Upper lobe of right lung (tissue), 1 donor: ENCODE measurements around the gene BCAS3. TPM values are rescaled to one million over a fixed set of nuclear protein-coding genes. Genes with fewer than 3 reads are reported as not detected.
A peak's percentile ranks its signal among the peaks of the same experiment; 100 is the strongest.

Experiments
- ATAC-seq: fragments of 200-7000 bp; cut with Tn5 transposase; one replicate; pipeline ENCODE4 v1.9.1; 2020; ENCODE audit warnings: mild to moderate bottlenecking, moderate library complexity
- DNase-seq: peaks from one replicate; pipeline ENCODE4 v3.0.0-alpha.2; 2020
- H3K27ac ChIP-seq: fragments of 200-600 bp; one replicate; pipeline ENCODE4 v1.8.0; 2022
- H3K27me3 ChIP-seq: fragments of 200-600 bp; one replicate; pipeline ENCODE4 v1.8.0; 2022; ENCODE audit warnings: mild to moderate bottlenecking
- H3K36me3 ChIP-seq: fragments of 200-600 bp; one replicate; pipeline ENCODE4 v1.8.0; 2022
- H3K4me1 ChIP-seq: fragments of 200-600 bp; one replicate; pipeline ENCODE4 v1.8.0; 2022
- H3K4me3 ChIP-seq: fragments of 200-600 bp; one replicate; pipeline ENCODE4 v1.8.0; 2022; ENCODE audit warnings: mild to moderate bottlenecking
- H3K9me3 ChIP-seq: fragments of 200-600 bp; one replicate; pipeline ENCODE4 v1.8.0; 2022
- intact Hi-C: fragments of 100-400 bp; cut with DNase I; formaldehyde crosslinking; loops from one replicate; pipeline ENCODE4 v1.11.0; 2022
- total RNA-seq: library from RNA; stranded (reverse); fragmentation: NEBNext Ultra II Directional; extraction: Animal tissue kit (Norgen Biotek cat#: 25700); gene quantifications from one replicate; pipeline ENCODE4 v1.2.1, GENCODE V29; 2021
- TF ChIP-seq, protein P1 (sequence below): fragments of 200-600 bp; IDR thresholded peaks from one replicate; pipeline ENCODE4 v1.8.0; 2022; ENCODE audit warnings: antibody characterized with exemption
- donor health status: DM: no; HTN: yes; CAD: no; lungs with severe emphysema.

BCAS3 gene
- total RNA-seq, 1 donor from 2014 or later: 23.5 TPM

DNA sequence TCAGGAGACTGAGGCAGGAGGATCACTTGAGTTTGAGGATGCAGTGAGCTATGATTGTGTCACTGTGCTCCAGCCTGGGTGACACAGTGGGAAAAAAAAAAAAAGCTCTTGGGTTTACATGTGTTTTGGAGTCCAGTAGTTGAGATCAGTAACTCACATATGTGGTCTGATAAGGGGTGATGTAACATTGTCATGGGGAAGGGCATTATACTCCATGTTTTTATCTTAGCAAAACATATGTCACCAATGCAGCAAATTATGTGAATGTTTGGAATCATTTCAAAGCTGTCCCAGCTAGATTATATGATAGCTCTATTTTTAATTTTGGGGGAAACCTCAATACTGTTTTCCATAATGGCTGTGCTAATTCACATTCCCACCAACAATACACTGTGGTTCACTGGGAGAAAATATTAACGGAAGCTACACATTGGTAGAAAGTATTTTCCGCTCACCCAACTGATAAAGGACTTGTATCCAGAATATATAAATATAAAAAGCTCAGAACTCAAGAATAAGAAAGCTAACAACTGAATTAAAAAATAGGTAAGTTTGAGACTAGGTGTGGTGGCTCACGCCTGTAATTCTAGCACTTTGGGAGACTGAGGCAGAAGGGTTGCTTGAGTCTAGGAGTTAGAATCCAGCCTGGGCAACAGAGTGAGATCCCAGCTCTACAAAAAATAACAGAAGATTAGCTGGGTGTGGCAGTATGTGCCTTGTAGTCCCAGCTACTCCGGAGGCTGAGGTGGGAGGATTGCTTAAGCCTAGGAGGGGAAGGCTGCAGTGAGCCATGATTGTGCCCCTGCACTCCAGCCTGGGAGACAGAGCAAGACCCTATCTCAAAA is 497.9 kb downstream of the BCAS3 start:
- TF ChIP-seq, protein P1, sequence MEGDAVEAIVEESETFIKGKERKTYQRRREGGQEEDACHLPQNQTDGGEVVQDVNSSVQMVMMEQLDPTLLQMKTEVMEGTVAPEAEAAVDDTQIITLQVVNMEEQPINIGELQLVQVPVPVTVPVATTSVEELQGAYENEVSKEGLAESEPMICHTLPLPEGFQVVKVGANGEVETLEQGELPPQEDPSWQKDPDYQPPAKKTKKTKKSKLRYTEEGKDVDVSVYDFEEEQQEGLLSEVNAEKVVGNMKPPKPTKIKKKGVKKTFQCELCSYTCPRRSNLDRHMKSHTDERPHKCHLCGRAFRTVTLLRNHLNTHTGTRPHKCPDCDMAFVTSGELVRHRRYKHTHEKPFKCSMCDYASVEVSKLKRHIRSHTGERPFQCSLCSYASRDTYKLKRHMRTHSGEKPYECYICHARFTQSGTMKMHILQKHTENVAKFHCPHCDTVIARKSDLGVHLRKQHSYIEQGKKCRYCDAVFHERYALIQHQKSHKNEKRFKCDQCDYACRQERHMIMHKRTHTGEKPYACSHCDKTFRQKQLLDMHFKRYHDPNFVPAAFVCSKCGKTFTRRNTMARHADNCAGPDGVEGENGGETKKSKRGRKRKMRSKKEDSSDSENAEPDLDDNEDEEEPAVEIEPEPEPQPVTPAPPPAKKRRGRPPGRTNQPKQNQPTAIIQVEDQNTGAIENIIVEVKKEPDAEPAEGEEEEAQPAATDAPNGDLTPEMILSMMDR: no peak
- Histone ChIP-seq H3K9me3 (no peaks in the 10 kb centered on the region), H3K27me3 (no peaks in the 10 kb centered on the region), H3K4me3 (no peak overlapping the region), H3K36me3 (no peaks in the 10 kb centered on the region), H3K27ac (no peak overlapping the region), H3K4me1 (no peaks in the 10 kb centered on the region)
- no peak for DNase-seq
- intact Hi-C loops: no loop called here
- ATAC-seq: no peak

DNA sequence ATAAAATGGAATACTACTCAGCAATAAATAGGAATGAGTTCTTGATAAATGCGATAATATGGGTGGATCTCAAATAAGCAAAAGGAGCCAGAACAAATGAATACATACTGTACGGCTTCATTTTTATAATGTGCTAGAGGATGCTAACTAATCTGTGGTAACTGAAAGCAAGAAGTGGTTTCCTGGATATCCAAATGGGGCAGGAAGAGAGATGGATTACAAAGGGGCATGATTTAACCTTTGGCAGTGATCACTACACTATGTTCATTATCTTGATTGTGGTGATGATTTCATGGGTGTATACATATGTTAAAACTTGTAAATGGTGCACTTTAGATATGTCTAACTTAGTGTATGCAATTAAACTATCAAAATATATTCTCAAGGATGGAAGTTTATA is 499.7 kb downstream of the BCAS3 start:
- no peak overlapping the region for H3K27ac ChIP-seq
- H3K4me3 ChIP-seq: no peak overlapping the region
- no peaks in the 10 kb centered on the region for H3K4me1 ChIP-seq
- ATAC-seq (no peak), DNase-seq (no peak)
- no peaks in the 10 kb centered on the region for H3K9me3 ChIP-seq
- intact Hi-C loops: no loop called here
- no peaks in the 10 kb centered on the region for H3K36me3 ChIP-seq
- TF ChIP-seq, protein P1: no peak
- H3K27me3 ChIP-seq: no peaks in the 10 kb centered on the region

DNA sequence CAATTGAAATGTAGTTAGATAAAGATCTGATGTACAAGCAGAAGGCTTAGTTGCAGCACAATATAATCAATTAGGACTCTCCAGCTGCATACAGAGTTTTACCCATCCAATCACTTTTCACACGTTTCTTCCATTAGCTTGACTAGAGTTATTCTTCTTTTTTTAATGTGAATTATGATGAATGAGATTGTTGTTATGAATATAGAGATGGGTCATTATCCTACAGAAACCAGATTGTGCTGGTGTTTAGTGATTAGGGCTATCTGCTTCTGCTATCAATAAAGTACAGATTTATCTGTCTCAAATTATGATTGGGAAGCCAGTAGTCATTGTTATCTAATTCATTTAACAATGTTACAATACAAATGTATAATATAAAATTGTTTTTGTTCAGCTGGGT is 500.6 kb downstream of the BCAS3 start:
- intact Hi-C loops: no loop called here

DNA sequence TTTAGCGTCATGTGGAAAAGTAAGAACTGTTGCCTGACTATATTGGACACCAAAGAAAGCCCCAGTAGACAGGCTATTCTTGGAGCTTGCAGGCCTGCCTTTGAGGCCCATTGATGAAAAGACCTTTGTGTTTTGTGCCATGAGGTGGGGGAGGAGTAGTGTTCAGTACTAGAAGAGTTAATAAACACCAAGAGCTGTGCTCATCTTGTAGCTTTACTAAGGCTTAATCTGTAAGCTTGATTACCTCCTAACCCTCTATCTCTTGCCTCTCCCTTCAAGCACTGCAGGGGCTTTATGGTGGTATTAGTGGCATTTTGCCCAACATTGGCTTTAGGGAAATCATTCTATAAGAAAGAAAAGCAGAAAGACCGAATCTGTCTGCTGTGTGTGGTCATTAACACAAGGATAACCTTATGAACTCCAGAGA is 501.7 kb downstream of the BCAS3 start:
- no peak for DNase-seq
- Histone ChIP-seq H3K4me3 (no peak overlapping the region), H3K27ac (no peak overlapping the region), H3K4me1 (no peaks in the 10 kb centered on the region), H3K9me3 (no peaks in the 10 kb centered on the region), H3K36me3 (no peaks in the 10 kb centered on the region), H3K27me3 (no peaks in the 10 kb centered on the region)
- intact Hi-C loops: no loop called here
- ATAC-seq: no peak
- TF ChIP-seq, protein P1: no peak

More for the DNA sequence above, 500.6 kb downstream of the BCAS3 start:
- no peak for DNase-seq
- H3K4me1 ChIP-seq: no peaks in the 10 kb centered on the region
- no peak for ATAC-seq
- no peaks in the 10 kb centered on the region for H3K9me3 ChIP-seq
- no peaks in the 10 kb centered on the region for H3K36me3 ChIP-seq
- H3K4me3 ChIP-seq: no peak overlapping the region
- H3K27me3 ChIP-seq: no peaks in the 10 kb centered on the region
- TF ChIP-seq, protein P1: no peak
- H3K27ac ChIP-seq: no peak overlapping the region

DNA sequence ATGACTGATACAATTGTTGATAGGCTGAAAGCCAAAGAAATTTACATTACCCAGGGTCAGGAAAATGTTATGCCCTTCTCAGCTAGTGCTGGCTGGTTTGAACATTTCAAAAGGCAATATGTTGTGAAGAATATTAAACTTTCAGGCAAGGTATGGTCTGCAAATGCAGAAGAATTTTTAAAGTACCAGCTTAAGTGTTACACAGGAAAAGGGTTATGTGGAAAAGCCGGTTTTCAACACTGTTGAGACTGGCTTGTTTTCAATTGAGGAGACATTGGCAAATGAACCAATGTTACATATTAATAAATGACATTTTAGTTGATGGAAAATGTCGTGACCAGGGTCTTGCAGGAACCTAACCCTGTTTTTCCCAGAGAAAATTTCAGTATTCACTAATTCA is 506.1 kb downstream of the BCAS3 start:
- DNase-seq: no peak
- no peaks in the 10 kb centered on the region for H3K36me3 ChIP-seq
- no peak overlapping the region for H3K4me3 ChIP-seq
- peak; percentile 36 for ATAC-seq
- TF ChIP-seq, protein P1: no peak
- no peaks in the 10 kb centered on the region for H3K9me3 ChIP-seq
- H3K27ac ChIP-seq: no peak overlapping the region
- intact Hi-C loops: no loop called here
- H3K27me3 ChIP-seq: no peaks in the 10 kb centered on the region
- H3K4me1 ChIP-seq: peaks cover 7% of the 10 kb centered on the region
